ENCODE data around the gene RTN4R.

RTN4R gene

GRCh38 chr22:20241579-20242392 is 26.3 kb downstream of the RTN4R start:
- Histone ChIP-seq H3K4me1 (peaks cover 3 to 39% (median 18%) of the 10 kb centered on the region in 4 donors), H3K27ac (no peak overlapping the region), H3K9me3 (no peaks in the 10 kb centered on the region), H3K4me3 (no peak overlapping the region), H3K27me3 (peaks cover 0 to 22% of the 10 kb centered on the region in 2 donors), H3K36me3 (peaks cover 0 to 3% (median 0%) of the 10 kb centered on the region in 3 donors)
- intact Hi-C loops (cut with DNase I; ENCODE audit: low total_unique reads) = no loop called here
- no peak for DNase-seq
- TF ChIP-seq, protein P1, sequence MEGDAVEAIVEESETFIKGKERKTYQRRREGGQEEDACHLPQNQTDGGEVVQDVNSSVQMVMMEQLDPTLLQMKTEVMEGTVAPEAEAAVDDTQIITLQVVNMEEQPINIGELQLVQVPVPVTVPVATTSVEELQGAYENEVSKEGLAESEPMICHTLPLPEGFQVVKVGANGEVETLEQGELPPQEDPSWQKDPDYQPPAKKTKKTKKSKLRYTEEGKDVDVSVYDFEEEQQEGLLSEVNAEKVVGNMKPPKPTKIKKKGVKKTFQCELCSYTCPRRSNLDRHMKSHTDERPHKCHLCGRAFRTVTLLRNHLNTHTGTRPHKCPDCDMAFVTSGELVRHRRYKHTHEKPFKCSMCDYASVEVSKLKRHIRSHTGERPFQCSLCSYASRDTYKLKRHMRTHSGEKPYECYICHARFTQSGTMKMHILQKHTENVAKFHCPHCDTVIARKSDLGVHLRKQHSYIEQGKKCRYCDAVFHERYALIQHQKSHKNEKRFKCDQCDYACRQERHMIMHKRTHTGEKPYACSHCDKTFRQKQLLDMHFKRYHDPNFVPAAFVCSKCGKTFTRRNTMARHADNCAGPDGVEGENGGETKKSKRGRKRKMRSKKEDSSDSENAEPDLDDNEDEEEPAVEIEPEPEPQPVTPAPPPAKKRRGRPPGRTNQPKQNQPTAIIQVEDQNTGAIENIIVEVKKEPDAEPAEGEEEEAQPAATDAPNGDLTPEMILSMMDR (IDR thresholded peaks at IDR 0.05) = no peak

- Histone ChIP-seq H3K4me3 (no peak overlapping the region), H3K9me3 (no peaks in the 10 kb centered on the region), H3K27me3 (peaks cover 0 to 20% of the 10 kb centered on the region in 2 donors), H3K27ac (no peak overlapping the region), H3K36me3 (peaks cover 0 to 3% (median 0%) of the 10 kb centered on the region in 3 donors), H3K4me1 (peaks cover 3 to 39% (median 18%) of the 10 kb centered on the region in 4 donors)
- DNase-seq = no peak
- intact Hi-C loops (cut with DNase I; ENCODE audit: low total_unique reads) = no loop called here
- TF ChIP-seq, protein P1 (IDR thresholded peaks at IDR 0.05) = no peak
These were observed 27.2 kb downstream of the RTN4R start for GRCh38 chr22:20240900-20241299.

DNA sequence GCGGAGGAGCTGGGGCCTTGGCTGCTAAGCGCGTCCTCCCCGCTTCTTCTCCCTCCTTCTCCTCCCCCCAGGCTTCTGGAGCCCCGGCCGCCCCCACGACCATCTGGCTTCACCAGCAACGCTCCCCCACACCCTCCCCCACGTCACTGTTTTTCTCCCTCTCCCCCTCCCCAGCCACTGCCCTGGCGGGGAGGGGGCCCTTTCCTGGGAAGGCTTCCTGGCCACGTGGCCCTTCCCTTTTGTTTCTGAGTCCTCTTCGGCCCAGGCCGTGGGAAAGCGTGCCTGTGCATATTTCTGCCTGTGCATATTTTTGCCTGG is 27.7 kb downstream of the RTN4R start:
- H3K4me1 ChIP-seq = peaks cover 3 to 39% (median 18%) of the 10 kb centered on the region in 4 donors
- H3K4me3 ChIP-seq = no peak overlapping the region

GRCh38 chr22:20239676-20240446 is 28.3 kb downstream of the RTN4R start:
- DNase-seq = no peak
- Histone ChIP-seq H3K4me3 (no peak overlapping the region), H3K4me1 (peaks cover 3 to 39% (median 18%) of the 10 kb centered on the region in 4 donors), H3K27me3 (peaks cover 0 to 17% of the 10 kb centered on the region in 2 donors), H3K9me3 (no peaks in the 10 kb centered on the region), H3K36me3 (peaks cover 0 to 3% (median 0%) of the 10 kb centered on the region in 3 donors), H3K27ac (no peak overlapping the region)
- TF ChIP-seq, protein P1 (IDR thresholded peaks at IDR 0.05) = no peak
- intact Hi-C loops (cut with DNase I; ENCODE audit: low total_unique reads) = no loop called here

More for the DNA sequence above, 27.7 kb downstream of the RTN4R start:
- no peak overlapping the region for H3K27ac ChIP-seq
- peaks cover 0 to 17% of the 10 kb centered on the region in 2 donors for H3K27me3 ChIP-seq
- intact Hi-C loops (cut with DNase I; ENCODE audit: low total_unique reads) = no loop called here
- TF ChIP-seq, protein P1 (IDR thresholded peaks at IDR 0.05) = no peak
- H3K36me3 ChIP-seq = peaks cover 0 to 3% (median 0%) of the 10 kb centered on the region in 3 donors
- no peaks in the 10 kb centered on the region for H3K9me3 ChIP-seq
- no peak for DNase-seq

- H3K4me1 ChIP-seq = peaks cover 3 to 39% (median 18%) of the 10 kb centered on the region in 4 donors
- TF ChIP-seq, protein P1 (IDR thresholded peaks at IDR 0.05) = no peak
- H3K27me3 ChIP-seq = peaks cover 0 to 17% of the 10 kb centered on the region in 2 donors
- intact Hi-C loops (cut with DNase I; ENCODE audit: low total_unique reads) = no loop called here
- H3K9me3 ChIP-seq = no peaks in the 10 kb centered on the region
- H3K4me3 ChIP-seq = no peak overlapping the region
- H3K27ac ChIP-seq = no peak overlapping the region
- peaks cover 0 to 3% (median 0%) of the 10 kb centered on the region in 3 donors for H3K36me3 ChIP-seq
- no peak for DNase-seq
These were observed 29.0 kb downstream of the RTN4R start for GRCh38 chr22:20238901-20239675.
